Stimulated activated naive CD8-positive, alpha-beta T cell treated with anti-CD3 and anti-CD28 coated beads, Interleukin-15, Interleukin-2, amounts not matched to agents 100 U/mL and 50 U/mL, for 24 hours (primary cell): Measurements from ENCODE around the gene KLK1.

Experiments
- ATAC-seq: fragments of 150-1000 bp; cut with Tn5 transposase; one replicate; pipeline ENCODE4 v1.10.0; 2021
- DNase-seq: peaks from one replicate; pipeline ENCODE4 v3.0.0; 2021

The KLK1 gene

DNA sequence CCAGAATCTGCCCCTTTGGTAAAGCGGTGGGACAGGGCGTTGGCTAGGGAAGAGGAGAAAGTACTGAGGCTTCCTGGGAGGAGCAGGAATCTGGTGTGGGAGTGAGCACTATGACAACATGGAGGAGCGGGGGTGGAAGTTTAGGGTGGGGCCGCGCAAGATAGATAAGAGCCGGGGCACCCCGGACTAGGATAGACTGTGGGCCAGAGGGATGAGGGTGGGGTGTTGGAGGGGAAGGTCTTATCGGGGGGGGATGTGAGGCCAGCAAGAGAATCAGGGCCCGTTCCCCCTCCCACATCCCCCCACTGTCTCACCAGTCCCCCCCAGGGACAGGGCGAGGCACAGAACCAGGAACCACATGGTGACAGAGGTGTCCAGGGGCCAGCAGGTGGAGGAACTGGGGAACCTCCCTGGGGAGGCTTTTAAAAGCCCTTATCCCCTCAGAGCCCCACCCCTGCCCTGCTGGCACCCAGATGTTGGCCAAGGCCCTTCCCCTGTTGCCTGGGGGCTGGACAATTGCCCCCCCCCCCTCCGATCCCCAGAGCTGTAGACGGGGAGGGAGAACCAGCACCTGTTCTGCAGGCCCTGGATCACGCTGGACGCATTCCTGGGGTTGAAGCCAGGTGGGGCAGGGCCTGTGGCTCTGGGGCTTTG, at the start of gene KLK1:
TSS of gene KLK1 (minus strand) at position 399 of the 654 bp plus-strand sequence. CDS start at position 360, 39 bp downstream.
- no peak for DNase-seq
- ATAC-seq: no peak

DNA sequence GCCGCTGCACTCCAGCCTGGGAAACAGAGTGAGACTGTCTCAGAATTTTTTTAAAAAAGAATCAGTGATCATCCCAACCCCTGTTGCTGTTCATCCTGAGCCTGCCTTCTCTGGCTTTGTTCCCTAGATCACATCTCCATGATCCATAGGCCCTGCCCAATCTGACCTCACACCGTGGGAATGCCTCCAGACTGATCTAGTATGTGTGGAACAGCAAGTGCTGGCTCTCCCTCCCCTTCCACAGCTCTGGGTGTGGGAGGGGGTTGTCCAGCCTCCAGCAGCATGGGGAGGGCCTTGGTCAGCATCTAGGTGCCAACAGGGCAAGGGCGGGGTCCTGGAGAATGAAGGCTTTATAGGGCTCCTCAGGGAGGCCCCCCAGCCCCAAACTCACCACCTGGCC, 49.5 kb upstream of the KLK1 start, which contains the start of gene KLK2:
TSS of gene KLK2 (plus strand) at position 384 of the 400 bp plus-strand sequence. CDS start 35 bp downstream, outside the sequence.
- ATAC-seq (no peak), DNase-seq (no peak)

DNA sequence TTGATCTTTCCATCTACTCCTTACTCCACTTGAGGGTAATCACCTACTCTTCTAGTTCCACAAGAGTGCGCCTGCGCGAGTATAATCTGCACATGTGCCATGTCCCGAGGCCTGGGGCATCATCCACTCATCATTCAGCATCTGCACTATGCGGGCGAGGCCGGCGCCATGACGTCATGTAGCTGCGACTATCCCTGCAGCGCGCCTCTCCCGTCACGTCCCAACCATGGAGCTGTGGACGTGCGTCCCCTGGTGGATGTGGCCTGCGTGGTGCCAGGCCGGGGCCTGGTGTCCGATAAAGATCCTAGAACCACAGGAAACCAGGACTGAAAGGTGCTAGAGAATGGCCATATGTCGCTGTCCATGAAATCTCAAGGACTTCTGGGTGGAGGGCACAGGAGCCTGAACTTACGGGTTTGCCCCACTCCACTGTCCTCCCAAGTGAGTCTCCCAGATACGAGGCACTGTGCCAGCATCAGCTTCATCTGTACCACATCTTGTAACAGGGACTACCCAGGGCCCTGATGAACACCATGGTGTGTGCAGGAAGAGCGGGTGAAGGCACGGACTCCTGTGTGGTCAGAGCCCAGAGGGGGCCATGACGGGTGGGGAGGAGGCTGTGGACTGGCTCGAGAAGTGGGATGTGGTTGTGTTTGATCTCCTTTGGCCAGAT, 47.0 kb upstream of the KLK1 start:
- peak; percentile 29 for DNase-seq
- no peak for ATAC-seq

DNA sequence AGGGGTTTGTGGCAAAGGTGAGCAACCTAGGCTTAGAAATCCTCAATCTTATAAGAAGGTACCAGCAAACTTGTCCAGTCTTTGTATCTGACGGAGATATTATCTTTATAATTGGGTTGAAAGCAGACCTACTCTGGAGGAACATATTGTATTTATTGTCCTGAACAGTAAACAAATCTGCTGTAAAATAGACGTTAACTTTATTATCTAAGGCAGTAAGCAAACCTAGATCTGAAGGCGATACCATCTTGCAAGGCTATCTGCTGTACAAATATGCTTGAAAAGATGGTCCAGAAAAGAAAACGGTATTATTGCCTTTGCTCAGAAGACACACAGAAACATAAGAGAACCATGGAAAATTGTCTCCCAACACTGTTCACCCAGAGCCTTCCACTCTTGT, 45.9 kb upstream of the KLK1 start:
- DNase-seq: no peak
- no peak for ATAC-seq

DNA sequence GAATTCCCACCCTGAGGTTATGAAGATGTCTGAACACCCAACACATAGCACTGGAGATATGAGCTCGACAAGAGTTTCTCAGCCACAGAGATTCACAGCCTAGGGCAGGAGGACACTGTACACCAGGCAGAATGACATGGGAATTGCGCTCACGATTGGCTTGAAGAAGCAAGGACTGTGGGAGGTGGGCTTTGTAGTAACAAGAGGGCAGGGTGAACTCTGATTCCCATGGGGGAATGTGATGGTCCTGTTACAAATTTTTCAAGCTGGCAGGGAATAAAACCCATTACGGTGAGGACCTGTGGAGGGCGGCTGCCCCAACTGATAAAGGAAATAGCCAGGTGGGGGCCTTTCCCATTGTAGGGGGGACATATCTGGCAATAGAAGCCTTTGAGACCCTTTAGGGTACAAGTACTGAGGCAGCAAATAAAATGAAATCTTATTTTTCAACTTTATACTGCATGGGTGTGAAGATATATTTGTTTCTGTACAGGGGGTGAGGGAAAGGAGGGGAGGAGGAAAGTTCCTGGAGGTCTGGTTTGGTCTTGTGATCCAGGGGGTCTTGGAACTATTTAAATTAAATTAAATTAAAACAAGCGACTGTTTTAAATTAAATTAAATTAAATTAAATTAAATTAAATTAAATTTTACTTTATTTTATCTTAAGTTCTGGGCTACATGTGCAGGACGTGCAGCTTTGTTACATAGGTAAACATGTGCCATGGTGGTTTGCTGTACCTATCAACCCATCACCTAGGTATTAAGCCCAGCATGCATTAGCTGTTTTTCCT, 38.1 kb upstream of the KLK1 start:
- ATAC-seq: no peak
- no peak for DNase-seq

DNA sequence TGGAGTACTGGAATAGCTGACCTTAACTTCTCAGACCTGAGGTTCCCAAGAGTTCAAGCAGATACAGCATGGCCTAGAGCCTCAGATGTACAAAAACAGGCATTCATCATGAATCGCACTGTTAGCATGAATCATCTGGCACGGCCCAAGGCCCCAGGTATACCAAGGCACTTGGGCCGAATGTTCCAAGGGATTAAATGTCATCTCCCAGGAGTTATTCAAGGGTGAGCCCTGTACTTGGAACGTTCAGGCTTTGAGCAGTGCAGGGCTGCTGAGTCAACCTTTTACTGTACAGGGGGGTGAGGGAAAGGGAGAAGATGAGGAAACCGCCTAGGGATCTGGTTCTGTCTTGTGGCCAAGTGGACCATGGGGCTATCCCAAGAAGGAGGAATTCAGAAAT, 37.4 kb upstream of the KLK1 start:
- ATAC-seq (no peak), DNase-seq (no peak)

DNA sequence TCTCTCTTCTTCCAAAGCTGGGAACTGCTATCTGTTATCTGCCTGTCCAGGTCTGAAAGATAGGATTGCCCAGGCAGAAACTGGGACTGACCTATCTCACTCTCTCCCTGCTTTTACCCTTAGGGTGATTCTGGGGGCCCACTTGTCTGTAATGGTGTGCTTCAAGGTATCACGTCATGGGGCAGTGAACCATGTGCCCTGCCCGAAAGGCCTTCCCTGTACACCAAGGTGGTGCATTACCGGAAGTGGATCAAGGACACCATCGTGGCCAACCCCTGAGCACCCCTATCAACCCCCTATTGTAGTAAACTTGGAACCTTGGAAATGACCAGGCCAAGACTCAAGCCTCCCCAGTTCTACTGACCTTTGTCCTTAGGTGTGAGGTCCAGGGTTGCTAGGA, 36.3 kb upstream of the KLK1 start:
- ATAC-seq (no peak), DNase-seq (no peak)

DNA sequence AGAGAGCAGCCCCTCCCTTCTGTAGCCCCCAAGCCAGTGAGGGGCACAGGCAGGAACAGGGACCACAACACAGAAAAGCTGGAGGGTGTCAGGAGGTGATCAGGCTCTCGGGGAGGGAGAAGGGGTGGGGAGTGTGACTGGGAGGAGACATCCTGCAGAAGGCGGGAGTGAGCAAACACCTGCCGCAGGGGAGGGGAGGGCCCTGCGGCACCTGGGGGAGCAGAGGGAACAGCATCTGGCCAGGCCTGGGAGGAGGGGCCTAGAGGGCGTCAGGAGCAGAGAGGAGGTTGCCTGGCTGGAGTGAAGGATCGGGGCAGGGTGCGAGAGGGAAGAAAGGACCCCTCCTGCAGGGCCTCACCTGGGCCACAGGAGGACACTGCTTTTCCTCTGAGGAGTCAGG, 35.3 kb upstream of the KLK1 start:
- no peak for DNase-seq
- ATAC-seq: no peak

DNA sequence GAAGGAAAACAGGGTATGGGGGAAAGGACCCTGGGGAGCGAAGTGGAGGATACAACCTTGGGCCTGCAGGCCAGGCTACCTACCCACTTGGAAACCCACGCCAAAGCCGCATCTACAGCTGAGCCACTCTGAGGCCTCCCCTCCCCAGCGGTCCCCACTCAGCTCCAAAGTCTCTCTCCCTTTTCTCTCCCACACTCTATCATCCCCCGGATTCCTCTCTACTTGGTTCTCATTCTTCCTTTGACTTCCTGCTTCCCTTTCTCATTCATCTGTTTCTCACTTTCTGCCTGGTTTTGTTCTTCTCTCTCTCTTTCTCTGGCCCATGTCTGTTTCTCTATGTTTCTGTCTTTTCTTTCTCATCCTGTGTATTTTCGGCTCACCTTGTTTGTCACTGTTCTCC, 33.8 kb upstream of the KLK1 start:
- DNase-seq: no peak
- ATAC-seq: no peak

DNA sequence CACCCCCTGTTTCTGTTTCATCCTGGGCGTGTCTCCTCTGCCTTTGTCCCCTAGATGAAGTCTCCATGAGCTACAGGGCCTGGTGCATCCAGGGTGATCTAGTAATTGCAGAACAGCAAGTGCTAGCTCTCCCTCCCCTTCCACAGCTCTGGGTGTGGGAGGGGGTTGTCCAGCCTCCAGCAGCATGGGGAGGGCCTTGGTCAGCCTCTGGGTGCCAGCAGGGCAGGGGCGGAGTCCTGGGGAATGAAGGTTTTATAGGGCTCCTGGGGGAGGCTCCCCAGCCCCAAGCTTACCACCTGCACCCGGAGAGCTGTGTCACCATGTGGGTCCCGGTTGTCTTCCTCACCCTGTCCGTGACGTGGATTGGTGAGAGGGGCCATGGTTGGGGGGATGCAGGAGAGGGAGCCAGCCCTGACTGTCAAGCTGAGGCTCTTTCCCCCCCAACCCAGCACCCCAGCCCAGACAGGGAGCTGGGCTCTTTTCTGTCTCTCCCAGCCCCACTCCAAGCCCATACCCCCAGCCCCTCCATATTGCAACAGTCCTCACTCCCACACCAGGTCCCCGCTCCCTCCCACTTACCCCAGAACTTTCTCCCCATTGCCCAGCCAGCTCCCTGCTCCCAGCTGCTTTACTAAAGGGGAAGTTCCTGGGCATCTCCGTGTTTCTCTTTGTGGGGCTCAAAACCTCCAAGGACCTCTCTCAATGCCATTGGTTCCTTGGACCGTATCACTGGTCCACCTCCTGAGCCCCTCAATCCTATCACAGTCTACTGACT, 31.2 kb upstream of the KLK1 start, which contains the start of gene KLK3:
TSS of gene KLK3 (plus strand) at position 280 of the 775 bp plus-strand sequence. CDS start at position 321, 41 bp downstream.
- DNase-seq: no peak
- no peak for ATAC-seq

DNA sequence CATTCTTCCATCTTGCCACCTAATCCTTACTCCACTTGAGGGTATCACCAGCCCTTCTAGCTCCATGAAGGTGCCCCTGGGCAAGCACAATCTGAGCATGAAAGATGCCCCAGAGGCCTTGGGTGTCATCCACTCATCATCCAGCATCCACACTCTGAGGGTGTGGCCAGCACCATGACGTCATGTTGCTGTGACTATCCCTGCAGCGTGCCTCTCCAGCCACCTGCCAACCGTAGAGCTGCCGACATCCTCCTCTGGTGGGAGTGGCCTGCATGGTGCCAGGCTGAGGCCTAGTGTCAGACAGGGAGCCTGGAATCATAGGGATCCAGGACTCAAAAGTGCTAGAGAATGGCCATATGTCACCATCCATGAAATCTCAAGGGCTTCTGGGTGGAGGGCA, 28.0 kb upstream of the KLK1 start:
- DNase-seq: no peak
- ATAC-seq: no peak

DNA sequence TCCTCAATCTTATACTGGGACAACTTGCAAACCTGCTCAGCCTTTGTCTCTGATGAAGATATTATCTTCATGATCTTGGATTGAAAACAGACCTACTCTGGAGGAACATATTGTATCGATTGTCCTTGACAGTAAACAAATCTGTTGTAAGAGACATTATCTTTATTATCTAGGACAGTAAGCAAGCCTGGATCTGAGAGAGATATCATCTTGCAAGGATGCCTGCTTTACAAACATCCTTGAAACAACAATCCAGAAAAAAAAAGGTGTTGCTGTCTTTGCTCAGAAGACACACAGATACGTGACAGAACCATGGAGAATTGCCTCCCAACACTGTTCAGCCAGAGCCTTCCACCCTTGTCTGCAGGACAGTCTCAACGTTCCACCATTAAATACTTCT, 27.2 kb upstream of the KLK1 start:
- ATAC-seq (no peak), DNase-seq (no peak)

DNA sequence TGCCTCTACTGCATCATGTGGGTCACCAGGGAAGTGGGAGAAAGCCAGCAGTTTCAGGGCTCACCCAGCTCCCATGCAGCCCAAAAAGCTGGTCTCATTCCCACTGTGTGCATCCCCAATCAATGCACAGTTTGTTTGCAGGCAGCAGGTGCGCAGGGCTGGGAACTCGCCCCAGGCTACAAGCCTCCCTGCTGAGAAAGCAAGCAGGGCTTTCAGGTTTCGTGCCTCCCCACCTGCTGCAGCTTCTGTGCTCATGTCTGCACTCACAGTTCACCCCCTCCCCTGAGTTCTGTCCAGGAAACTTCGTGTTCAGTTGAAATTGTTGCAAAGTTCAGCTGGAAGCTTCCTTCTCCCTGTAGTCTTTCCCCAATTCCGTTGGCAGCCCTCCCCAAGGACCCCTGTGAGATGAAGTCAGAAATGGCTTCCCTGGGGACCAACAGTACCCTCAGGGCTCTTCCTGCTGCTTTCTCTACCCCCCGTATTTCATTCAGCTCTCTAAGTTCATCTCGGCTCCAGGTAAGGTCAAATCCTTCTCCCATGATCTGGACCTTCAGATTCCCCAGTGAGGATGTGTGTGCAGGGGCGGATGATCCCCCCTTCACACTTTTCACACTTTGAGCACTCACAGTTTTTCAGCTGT, 20.8 kb upstream of the KLK1 start:
- DNase-seq: no peak
- no peak for ATAC-seq

DNA sequence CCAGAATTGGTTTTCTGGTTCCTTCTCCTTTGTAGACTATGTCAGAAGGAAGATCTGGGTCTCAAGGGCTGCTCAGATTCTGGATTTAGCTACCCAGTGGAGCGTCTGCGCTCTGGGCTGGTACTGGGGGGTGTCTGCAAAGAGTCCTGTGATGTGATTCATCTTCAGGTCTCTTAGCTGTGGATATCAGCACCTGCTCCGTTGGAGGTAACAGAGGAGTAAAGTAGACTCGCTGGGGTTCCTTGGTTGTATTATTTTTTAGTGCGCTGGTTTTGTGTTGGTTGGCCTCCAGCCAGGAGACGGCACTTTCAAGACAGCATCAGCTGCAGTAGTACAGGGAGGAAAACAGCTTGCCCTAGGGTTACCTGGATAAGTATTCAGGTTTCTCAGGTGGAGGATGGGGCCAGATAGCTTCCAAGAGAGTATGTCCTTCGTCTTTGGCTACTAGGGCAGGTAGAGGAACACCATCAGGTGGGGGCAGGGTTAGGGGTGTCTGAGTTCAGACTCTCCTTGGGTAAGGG, 20.2 kb upstream of the KLK1 start:
- no peak for ATAC-seq
- DNase-seq: no peak

DNA sequence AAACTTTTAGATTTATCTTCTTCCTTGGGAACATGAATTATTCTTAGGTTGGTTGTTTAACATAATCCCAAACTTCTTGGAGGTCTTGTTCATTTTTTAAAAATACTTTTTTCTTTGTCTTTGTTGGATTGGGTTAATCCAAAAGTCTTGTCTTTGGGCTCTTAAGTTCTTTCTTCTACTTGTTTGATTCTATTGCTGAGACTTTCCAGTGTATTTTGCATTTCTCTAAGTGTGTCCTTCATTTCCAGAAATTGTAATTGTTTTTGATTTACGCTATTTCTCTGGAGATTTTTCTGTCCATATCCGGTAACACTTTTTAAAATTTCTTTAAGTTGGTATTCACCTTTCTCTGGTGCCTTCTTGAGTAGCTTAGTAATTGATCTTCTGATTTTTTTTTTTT, 19.6 kb upstream of the KLK1 start:
- ATAC-seq: no peak

DNA sequence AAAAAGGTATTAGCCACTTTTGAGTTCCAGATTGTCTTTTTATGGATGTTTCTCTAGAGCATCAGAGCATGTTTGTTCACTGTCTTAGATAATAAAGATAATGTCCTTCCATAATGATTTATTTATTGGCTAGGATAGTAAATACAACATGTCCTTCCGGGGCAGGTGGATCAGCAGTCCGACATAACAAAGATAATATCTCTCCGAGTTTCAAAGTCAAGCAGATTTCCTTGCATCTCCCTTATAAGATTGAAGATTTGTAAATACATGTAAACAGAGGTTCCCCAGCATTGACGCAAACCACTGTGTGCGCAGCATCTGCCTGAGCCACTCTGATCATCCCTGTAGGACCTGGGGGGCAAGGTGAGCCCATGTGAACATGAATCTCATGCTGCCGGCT, 18.5 kb upstream of the KLK1 start:
- no peak for ATAC-seq
- no peak for DNase-seq

More for the DNA sequence above, 19.6 kb upstream of the KLK1 start:
- DNase-seq: no peak

DNA sequence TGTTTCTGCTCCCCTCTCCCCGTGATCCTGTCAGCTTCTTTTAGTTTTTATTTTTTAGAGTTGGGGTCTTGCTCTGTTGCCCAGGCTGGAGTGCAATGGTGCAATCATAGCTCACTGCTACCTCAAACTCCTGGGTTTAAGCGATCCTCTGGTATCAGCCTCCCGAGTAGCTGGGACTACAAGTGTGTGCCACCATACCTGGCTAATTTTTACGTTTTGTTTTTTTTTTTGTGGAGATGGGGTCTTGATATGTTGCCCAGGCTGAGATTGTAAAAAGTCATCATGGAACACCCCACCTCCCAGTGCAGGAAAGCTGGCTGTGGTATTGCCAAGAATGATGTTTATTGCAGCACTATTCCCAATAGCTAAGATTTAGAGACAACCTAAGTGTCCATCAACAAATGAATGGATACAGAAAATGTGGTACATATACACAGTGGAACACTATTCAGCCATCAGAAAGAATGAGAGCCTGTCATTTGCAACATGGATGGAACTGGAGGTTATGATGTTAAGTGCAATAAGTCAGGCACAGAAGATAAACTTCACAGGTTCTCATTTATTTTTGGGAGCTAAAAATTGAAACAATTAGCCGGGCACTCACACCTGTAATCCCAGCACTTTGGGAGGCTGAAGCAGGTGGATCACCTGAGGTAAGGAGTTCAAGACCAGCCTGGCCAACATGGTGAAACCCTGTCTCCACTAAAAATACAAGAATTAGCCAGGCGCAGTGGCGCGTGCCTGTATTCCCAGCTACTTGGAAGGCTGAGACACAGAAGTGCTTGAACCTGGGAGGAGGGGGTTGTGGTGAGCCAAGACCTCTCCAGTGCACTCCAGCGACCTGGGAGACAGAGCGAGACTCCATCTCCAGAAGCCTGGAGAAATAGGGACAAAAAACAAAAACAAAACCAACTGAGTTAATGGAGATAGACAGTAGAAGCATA, 16.4 kb upstream of the KLK1 start:
- no peak for ATAC-seq

DNA sequence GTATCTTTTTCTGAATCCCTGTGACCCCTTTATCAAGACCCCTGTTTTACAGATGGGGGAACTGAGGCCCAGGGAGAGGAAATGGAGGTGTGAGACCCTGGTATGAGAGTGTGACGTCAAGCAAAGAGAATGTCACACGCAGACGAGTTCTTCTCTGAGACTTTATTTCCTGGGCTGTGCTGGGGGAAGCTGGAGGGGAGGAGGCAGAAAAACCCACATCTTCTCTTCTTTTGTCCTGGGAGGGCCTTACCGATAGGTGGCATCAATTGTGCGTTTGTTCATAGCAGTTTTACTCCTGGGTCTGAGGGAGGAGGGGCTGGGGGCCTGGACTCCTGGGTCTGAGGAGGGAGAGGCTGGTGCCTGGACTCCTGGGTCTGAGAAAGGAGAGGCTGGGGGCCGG, 14.7 kb upstream of the KLK1 start:
- DNase-seq (no peak), ATAC-seq (no peak)

More for the DNA sequence above, 16.4 kb upstream of the KLK1 start:
- DNase-seq: no peak

DNA sequence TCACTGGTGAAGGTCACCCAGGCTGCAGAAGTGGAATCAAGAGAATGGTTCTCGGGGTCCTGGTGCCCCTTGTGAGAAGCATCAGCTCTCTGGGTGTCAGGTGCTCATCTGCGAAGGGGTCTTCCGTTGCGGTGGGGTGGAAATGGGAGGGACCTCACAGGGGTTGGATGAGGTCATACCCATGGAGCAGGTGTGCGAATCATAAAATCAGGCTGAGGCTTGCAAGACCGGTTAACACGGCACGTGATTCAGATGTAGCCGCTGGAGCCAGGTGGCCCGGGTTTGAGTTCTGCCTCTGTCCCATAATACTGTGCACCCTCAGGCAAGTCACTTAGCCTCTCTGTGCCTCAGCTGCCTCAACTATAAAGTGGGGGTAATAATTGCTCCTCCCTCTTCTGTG, 13.7 kb upstream of the KLK1 start:
- no peak for ATAC-seq
- no peak for DNase-seq

DNA sequence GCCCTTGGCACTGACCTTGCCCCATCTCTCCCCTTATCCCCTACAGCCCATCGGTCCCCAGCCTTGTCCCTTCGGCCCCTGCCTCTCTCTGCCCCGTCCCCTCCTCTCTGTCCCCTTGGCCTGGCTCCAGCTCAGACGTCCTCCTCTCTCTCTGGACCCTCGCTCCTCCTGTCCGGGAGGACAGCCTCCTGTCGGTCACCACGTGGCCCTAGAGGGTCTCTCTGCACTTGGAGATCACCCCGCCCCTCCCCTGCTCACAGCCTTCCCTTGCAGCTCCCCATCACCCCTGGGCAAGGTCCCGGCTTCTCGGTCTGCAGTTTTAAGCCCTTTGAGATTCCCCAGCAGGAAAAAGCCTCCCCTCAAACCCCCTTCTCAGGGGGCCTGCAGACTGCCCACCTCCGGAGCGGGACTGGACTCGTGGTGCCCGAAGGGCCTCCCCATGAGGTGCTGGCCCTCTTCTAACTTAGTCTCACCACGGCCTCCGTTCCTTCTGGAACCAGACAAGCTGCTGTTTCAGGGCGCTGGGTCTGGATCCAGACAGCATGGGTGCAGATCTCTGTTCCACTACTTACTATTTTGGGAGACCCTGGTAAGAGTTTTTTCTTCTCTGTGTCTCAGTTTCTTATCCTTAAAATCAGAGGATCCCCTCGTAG, 13.1 kb upstream of the KLK1 start:
- ATAC-seq: no peak

More for the DNA sequence above, 13.1 kb upstream of the KLK1 start:
- DNase-seq: no peak
